ENCODE data around the gene PIP5K1C.

Gene PIP5K1C

DNA sequence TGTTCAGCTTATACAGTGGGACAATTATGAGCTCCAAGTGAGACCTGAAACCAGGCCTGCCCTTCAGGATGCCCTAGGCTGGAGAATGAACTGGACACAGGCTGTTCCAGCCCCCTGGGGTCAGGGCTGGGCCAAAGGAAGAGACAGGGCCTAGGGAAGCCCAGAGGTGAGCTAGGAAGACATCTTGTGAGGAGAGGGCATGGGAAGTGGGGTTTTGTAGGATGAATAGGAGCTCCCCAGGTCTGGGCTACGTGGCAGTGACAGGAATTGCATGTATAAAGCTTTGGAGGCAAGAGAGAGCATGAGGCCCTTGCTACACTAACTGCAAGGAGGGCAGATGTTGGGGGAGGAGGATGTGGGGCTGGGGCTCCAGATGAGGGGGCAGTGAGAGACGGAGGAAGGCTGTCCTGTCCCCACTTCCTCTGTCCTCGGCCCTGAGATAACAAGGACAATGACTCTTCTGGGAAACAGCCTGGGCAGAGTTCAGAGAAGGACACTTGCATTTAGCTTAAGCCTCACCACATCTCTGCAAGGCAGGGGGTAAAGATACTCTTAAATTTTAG, 92.1 kb downstream of the PIP5K1C start:
- no peak for DNase-seq

- no peak for DNase-seq
These were observed 92.8 kb downstream of the PIP5K1C start for GRCh38 chr19:3607303-3608078.

- DNase-seq = peak; percentile 16 to 50 (median 28)
These were observed 93.5 kb downstream of the PIP5K1C start, which contains the start of gene TBXA2R for GRCh38 chr19:3606690-3607289. Gene TBXA2R, minus strand, starts transcription at chr19:3606875. Its CDS starts 6,241 bp downstream, at chr19:3600634.

DNA sequence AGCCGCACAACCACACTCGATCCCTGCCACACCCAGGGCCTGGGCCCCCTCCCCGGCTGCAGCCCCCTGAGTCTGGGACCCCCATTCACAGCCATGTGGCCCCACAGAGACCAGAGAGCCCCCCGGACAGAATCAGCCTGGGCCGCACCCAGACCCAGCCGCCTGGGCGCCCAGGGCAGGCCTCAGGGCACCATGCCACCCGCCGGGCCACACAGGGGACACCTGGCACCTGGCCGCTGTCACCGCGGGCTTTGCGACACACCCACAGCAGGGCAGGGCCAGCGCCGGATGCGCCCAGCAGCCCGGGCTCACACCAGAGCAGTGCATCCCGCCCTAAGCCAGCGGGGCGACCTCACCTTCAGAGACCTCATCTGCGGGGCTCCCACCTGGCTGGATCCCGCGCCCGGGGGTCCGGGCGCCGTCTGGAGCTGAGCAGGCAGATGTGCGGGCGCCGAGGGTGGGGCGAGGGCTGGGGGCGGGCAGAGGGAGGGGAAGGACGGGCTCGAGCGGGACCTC, 94.0 kb downstream of the PIP5K1C start:
- peak in 1 of 4 experiments; percentile 34 for DNase-seq

GRCh38 chr19:3605770-3606169, 94.5 kb downstream of the PIP5K1C start:
- no peak for DNase-seq

GRCh38 chr19:3605361-3605760, 94.9 kb downstream of the PIP5K1C start:
- DNase-seq = no peak

- peak in 2 of 4 experiments; percentile 36 to 53 for DNase-seq
These were observed 95.3 kb downstream of the PIP5K1C start for GRCh38 chr19:3604987-3605343.

- DNase-seq = no peak
These were observed 95.9 kb downstream of the PIP5K1C start for GRCh38 chr19:3604227-3604986.

DNA sequence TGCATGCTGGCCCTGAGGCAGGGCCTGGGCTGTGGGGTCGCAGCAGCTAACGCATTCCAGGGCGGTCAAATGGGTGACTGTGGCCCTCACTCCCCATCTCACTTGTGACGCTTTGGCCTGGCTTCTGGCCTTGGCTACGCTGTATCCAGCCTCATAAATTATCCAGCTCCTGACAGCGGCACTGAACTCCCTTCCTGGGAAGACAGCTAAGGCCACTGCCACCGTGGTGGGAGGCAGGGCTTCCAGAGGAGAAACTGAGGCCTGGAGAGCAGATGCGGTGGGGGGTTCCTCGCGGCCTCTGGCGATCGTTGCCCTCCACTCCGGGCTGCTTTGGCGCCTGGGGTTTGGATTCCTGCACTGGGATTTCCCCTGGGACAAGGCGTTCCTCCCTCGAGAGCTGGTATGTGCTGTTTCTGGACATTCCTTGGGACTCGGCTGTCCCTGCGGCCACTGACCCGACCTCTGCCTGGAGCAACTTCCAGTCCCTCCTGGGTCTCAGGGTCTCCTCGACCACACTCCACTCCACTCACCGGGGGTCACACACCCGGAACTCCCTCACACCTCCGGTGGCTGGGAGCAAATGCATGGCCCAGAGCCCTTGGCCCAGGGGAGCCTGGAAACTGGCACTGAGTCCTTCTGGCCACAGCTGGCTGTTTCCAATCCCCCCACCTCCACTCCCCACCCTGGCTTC, 97.0 kb downstream of the PIP5K1C start:
- DNase-seq = no peak

DNA sequence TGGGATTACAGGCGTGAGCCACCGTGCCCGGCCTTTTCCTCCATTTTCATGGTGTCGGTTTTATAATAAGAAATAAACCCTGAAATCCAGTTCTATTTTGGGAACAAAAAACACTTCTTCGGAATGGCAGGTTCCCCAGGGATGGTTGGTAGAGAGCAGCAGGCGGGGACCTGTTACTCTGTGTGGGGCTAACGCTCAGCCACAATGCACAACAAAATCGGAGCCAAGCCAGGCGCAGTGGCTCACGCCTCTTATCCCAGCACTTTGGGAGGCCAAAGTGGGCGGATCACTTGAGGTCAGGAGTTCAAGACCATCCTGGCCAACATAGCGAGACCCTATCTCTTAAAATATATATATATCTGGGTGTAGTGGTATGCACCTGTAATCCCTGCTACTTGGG, 99.2 kb downstream of the PIP5K1C start:
- no peak for DNase-seq

GRCh38 chr19:3599776-3600187, 100.5 kb downstream of the PIP5K1C start:
- no peak for DNase-seq

- no peak for DNase-seq
These were observed 104.7 kb downstream of the PIP5K1C start for GRCh38 chr19:3595521-3596061.

DNA sequence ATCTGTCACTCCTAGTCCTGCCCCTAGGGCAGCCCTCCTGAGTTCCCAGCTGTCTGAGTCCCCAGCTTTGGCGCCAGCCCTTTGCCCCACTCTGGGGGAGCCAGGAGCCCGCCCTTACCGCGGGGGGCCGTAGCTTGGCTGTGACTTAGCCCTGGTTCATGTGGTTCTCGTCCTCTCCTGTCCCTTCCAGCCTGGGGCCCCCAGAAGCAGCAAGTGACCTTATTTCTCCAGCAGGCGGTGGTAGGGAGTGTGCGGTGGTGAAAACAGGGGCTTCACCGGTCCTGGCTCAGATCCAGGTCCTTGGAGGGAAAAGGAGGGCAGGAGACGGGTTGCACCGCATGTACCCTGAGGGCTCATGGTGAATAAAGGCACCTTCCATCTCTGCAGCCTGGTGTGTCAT, 107.1 kb downstream of the PIP5K1C start:
- DNase-seq = no peak

DNA sequence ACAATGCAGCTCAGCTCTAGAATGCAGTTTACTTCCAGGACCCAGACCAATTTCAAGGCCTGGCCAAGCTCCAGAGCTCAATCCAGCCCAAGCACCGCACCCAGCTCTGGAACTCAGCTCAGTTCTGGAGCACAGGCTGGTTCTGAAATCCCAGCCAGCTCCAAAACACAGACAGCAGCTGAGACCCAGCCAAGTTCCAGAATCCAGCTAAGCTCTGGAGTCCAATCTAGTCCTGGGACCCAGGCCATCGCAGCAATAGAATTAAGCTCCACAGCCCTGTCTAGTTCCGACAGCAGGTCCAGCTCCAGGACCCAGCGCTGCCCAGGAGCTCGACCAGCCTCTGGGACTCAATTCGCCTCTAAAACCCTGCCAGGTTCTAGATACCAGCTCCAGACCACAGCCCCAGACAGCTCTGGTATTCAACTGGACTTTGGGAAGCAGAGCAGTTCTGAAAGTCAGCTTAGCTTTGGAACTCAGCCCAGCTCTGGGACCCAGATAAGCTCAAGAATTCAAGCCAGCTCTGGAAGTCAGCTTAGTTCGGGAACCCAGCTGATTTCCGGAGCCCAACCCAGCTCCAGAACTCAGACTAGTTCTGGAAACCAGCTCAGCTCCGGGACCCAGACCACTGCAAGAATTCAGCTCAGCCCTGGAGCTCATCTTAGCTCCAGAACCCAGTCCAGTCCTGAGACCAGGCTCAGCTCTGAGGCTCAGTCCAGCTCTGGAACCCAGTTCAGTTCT, 108.2 kb downstream of the PIP5K1C start:
- DNase-seq = no peak

DNA sequence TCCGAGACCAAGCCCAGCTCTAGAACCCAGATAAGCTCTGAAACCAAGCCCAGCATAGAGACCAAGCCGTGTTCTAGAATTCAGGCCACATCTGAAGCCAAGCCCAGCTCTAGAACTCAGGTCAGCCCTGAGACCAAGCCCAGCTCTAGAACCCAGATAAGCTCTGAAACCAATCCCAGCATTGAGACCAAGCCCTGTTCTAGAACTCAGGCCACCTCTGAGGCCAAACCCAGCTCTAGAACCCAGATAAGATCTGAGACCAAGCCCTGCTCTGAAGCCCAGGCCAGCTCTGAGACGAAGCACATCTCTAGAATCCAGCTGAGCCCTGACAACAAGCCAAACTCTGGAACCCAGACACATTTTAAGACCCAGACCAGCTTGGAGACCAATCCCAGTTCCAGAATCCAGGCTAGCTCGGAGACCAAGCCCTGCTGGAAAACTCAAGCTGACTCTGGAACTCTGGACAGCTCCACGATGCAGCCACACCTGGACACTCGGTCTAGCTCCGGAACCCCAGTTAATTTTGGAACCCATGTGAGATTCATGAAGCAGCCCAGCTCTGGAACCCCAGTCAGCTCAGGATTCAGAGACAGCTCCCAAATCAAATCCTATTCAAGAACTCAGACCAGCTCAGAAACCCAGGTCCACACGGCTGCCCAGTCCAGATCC, 109.1 kb downstream of the PIP5K1C start:
- no peak for DNase-seq

- no peak for DNase-seq
These were observed 110.3 kb downstream of the PIP5K1C start for GRCh38 chr19:3589949-3590348.

GRCh38 chr19:3589439-3589838, 110.8 kb downstream of the PIP5K1C start:
- no peak for DNase-seq

DNA sequence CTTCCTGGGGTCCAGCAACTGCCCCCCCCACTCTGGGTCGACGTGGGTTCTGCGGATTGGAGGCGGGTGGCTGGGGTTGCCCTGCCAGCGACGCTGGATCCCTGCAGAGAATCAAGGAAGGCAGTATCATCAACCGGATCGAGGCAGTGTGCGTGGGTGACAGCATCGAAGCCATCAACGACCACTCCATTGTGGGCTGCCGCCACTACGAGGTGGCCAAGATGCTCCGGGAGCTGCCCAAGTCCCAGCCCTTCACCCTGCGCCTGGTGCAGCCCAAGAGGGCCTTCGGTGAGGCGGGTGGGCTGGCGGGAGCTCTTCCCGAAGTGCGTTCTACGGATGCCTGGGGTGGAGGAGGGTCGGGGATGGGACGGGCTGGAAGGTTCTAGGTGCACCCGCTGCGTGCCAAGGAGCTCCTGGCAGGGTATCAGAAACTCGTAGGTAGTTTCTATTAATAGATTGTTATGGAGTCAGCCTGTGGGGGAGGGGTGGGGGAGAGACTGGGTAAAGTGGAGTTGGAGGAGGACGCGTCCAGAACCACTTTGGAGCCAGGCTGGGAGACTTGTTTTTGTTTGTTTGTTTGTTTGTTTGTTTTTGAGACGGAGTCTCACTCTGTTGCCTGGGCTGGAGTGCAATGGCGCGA, 113.4 kb downstream of the PIP5K1C start:
- no peak for DNase-seq

GRCh38 chr19:3586127-3586626, 114.1 kb downstream of the PIP5K1C start:
- DNase-seq = peak in 3 of 4 experiments; percentile 12 to 48 (median 13)
